Measurements from ENCODE around the gene WFDC10A.

DNA sequence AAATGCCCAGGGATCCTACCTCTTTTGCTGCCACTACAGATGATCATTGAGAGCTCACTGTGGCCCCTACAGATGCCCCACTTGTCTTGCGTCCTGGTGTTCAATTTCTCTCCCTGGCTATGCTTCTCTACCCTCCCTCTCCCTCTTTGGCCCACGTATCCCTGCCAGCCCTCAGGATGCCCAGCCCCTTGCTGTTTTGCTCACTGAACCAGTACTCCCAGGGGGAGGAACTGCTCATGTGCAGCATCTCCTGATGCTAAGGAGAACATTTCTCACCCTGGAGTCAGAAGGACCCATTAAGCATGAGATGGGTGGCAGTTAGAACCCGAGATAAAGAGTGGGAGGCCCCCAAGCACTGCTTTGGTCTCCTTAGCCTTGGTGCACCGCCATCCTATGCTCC is 1.6 kb downstream of the WFDC10A start, which contains the start of gene WFDC9:
- TF ChIP-seq, protein P1, sequence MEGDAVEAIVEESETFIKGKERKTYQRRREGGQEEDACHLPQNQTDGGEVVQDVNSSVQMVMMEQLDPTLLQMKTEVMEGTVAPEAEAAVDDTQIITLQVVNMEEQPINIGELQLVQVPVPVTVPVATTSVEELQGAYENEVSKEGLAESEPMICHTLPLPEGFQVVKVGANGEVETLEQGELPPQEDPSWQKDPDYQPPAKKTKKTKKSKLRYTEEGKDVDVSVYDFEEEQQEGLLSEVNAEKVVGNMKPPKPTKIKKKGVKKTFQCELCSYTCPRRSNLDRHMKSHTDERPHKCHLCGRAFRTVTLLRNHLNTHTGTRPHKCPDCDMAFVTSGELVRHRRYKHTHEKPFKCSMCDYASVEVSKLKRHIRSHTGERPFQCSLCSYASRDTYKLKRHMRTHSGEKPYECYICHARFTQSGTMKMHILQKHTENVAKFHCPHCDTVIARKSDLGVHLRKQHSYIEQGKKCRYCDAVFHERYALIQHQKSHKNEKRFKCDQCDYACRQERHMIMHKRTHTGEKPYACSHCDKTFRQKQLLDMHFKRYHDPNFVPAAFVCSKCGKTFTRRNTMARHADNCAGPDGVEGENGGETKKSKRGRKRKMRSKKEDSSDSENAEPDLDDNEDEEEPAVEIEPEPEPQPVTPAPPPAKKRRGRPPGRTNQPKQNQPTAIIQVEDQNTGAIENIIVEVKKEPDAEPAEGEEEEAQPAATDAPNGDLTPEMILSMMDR (IDR thresholded peaks at IDR 0.05; ENCODE audit: low read length): no peak
- TF ChIP-seq EZH2 (optimal IDR thresholded peaks at IDR 0.05; ENCODE audit: low read depth, low read length) (no peak), EZH2phosphoT487 (IDR thresholded peaks at IDR 0.05; ENCODE audit: low read length) (no peak)
